ACHN (cell line): ENCODE data around the gene EFNB3.

ENCODE experiments used
- DNase-seq: peaks from one replicate; pipeline ENCODE4 v3.0.0-alpha.2; 2015
- in situ Hi-C: cut with HindIII; loops from 2 replicates; pipeline ENCODE4 v1.10.0; 2017; ENCODE audit warnings: low sequenced_read_pairs, low pct_ligation_motif_present, low pct_unique_long_range_greater_than_20kb

Gene EFNB3, protein sequence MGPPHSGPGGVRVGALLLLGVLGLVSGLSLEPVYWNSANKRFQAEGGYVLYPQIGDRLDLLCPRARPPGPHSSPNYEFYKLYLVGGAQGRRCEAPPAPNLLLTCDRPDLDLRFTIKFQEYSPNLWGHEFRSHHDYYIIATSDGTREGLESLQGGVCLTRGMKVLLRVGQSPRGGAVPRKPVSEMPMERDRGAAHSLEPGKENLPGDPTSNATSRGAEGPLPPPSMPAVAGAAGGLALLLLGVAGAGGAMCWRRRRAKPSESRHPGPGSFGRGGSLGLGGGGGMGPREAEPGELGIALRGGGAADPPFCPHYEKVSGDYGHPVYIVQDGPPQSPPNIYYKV

DNA sequence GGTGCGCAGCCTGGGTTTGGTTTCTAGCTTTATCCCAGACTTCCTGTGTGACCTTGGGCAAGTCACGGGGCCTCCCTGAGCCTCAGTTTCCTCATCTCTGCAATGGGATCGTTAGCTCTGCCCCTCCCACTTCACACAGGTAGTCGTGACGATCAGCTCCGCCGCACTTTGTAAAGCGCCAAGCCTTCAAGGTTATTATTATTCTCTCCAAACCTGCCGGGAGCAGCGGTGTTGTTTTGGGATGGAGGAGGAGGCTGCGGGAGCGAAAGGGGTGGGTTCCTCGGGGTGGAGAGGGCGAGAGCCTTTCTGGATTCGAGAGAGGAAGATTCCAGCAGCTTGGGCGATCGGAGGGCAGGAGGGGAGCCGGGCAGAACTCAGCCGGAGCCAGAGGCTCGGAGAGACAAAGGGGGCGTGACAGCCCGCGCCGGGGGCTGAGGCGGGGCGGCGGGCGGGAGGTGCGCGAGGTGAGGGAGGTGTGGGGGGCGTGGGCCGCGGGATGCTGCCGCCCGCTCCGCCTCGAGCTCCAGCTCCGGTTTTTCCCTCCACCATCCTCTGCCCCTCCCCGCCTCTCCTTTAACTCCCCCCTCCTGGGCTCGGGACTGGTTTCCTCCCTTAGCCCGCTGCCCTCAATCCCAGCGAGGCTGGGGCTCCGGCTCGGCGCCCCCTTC lies at the start of gene EFNB3:
TSS of gene EFNB3 (plus strand) at position 602 of the 668 bp plus-strand sequence. CDS start 397 bp downstream, outside the sequence.
- peak; percentile 65 for DNase-seq
- in situ Hi-C loops = no loop called here

DNA sequence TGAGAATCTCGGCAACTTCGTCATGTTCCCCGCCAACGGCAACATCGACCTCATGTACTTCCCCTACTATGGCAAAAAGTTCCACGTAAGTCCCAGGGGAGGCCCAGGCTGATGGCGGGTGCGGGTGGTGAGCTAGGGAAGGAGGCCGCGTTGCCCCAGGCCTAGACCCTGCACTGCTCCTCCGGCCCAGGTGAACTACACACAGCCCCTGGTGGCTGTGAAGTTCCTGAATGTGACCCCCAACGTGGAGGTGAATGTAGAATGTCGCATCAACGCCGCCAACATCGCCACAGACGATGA lies 49.5 kb upstream of the EFNB3 start:
- in situ Hi-C loops = no loop called here
- DNase-seq = no peak

DNA sequence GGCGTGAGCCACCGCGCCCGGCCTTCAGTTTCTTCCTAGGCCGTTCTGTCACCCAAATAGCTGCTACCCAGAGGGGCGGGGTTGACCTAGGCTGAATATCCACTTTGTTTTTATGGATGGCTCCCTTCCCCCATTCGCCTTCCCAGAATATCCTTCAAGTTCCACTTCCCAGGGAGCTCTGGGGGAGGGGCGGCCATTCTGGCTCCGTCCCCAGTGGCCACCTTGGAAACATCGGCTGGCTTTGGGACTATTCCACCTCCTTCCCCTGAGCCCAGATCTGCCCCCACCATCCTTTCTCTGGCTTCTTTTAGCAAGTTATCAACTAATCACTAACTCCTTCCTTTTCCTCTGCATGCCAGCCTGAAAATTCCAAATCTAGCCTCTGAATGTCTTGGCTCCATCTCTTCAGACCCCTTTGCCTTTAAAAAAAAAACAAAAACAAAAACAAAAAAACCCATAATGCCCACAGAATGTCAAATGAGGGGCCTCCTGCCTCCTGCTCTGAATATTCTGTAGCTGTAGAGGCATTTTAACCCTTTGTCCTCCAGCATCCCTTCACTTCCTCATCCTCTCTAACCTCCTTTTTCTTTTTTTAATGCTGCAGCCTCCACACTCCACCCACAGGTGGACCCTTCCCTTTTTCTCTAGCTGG lies 47.9 kb upstream of the EFNB3 start:
- DNase-seq = no peak
- in situ Hi-C loops = no loop called here

DNA sequence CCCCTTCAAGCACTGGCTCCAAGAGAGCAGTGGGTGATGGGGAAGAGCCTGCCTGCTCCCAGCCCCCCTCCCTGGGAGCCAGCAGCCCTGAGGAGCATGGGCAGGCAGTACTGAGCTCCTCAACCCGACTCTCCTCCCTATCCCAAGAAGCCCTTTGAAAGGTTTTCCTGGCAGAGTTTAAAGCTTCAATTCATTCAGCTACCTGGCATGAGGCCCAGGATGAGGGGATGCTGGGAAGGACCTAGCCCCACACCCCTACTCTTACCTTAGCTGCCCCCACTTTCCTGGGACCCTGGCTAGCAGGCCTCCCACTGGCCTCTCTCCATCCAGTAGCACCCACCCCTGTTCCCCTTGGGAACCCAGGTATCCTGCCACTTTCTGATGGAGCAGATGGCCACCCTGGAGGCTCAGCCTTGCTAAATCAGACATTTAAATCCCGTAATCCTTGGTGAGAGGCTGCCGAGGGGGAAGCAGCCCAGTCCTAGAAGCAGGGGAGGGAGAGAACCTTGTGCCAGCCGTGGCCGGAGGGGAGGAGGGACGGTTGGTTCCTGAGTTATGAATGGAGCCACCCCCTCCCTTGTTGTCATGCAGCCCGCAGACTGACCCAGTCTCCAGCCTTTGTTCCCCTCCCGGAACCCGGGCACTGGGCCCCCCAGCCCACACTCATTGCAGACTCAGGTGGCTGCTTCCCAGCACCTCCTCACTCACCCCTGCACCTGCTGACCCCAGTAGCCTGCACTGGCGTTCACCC lies 37.2 kb upstream of the EFNB3 start:
- no peak for DNase-seq
- in situ Hi-C loops = no loop called here

DNA sequence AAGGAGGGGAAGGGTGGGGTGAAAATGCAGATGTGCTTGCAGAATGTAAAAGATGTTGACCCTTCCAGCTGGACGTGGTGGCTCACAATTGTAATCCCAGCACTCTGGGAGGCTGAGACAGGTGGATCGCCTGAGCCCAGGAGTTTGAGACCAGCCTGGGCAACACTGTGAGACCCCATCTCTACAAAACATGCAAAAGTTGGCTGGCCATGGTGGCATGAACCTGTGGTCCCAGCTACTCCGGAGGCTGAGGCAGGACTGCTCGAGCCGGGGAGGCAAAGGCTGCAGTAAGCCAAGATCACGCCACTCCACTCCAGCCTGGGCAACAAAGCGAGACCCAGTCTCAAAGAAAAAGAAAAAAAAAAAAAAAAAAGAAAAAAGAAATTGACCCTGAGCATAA lies 36.5 kb upstream of the EFNB3 start:
- in situ Hi-C loops = no loop called here

DNA sequence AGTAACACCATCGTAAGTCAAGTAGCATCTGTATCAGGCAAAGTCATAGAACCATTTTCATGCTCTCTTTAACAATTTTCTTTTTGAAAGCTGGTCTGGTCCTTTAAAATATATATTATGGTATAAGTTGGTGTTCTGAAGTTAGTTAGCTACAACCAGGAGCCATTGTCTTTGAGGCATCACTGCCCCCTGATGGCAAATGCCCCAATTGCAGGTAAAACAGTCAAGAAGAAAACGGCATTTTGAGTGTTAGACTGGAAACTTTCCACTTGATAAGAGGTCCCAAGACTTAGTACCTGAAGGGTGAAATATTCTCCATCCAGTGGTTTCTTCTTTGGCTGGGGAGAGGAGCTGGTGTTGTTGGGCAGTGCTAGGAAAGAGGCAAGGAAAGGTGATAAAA lies 31.8 kb upstream of the EFNB3 start:
- peak; percentile 13 for DNase-seq
- in situ Hi-C loops = no loop called here

More for the DNA sequence above, 36.5 kb upstream of the EFNB3 start:
- DNase-seq = no peak

DNA sequence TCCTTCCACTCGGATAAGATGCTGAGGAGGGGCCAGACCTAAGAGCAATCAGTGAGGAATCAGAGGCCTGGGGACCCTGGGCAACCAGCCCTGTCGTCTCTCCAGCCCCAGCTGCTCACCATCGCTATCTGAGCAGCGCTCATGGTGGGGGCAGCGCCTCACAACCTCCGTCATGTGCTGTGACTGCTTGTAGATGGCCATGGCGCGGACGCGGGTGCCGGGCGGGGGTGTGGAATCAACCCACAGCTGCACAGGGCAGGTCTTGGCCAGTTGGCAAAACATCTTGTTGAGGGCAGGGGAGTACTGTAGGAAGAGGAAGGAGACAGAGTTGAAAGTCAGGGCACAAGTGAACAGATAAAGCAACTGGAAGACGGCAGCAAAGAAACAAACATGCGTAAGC lies 30.1 kb upstream of the EFNB3 start:
- DNase-seq = no peak
- in situ Hi-C loops = no loop called here

DNA sequence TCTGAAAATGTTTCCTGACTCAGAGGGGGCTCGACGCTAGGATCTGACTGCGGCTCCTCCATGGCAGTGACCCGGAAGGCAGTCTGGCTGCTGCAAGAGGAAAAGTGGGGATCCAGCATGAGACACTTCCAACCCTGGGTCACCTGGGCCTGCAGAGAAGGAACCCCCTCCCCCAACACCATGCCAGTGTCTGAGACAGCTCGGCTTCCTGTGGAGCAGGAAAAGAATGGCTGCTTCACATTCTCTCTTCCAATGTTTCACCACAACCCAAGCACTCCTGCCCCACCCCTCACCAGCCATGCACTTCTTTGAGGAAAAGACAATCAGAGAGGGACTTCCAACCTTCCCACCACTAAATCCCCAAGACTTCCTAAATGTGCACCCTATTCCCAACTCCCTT lies 28.5 kb upstream of the EFNB3 start:
- DNase-seq = no peak
- in situ Hi-C loops = no loop called here

DNA sequence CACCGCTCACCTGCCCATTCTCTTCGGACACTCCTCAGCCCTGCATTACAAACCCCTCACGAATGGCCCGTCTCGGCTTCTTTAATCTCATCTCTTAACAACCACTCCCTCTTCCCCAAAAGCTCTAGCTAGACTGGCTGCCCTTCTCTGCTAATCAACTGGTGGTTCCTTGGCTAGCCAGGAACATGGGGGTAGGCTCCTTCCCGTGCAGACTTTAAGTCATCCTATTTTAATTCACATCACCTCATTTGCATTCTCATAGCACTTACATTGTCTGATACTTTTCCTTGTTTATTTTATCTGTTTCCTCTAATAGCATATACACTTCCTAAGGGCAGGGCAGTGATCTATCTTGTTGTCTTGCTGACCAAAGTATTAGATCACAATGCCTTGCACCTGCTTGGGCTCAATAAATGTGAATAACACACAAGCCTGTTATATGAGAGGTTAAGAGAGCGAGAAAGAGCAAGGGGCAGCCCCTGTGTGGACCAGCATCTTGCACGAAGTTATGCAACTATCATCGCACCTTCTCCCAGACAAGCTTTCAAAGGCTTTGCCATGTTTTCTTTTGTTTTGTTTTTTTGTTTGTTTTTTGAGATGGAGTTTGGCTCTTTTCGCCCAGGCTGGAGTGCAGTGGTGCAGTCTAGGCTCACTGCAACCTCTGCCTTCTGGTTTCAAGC lies 27.5 kb upstream of the EFNB3 start:
- in situ Hi-C loops = no loop called here
- DNase-seq = no peak

DNA sequence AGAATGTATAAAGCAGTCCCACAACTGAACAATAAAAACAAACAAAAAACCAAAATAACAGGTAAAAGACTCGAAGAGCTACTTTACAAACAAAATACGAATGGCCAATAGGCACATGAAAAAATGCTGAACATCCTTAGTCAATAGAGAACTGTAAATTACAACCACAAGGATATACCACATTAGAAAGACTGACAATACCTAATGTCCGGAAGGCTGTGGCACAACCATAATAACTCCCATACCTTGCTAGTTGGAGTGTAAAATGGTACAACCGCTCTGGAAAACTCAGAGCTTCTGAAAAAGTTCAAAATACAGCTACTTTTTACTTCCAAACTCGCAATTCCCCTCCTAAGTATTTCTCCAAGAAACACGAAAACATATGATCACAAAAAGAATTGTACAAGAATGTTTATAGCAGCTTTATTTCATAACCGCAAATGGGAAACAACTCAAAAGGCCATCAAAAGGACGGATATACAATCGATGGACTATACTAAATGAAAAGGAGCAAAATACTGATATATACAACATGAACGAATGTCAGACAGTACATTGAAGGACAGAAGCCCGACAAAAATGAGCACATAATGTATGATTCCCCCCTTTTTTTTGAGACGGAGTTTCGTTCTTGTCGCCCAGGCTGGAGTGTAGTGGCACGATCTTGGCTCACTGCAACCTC lies 20.0 kb upstream of the EFNB3 start:
- in situ Hi-C loops = no loop called here
- DNase-seq = peak; percentile 4

DNA sequence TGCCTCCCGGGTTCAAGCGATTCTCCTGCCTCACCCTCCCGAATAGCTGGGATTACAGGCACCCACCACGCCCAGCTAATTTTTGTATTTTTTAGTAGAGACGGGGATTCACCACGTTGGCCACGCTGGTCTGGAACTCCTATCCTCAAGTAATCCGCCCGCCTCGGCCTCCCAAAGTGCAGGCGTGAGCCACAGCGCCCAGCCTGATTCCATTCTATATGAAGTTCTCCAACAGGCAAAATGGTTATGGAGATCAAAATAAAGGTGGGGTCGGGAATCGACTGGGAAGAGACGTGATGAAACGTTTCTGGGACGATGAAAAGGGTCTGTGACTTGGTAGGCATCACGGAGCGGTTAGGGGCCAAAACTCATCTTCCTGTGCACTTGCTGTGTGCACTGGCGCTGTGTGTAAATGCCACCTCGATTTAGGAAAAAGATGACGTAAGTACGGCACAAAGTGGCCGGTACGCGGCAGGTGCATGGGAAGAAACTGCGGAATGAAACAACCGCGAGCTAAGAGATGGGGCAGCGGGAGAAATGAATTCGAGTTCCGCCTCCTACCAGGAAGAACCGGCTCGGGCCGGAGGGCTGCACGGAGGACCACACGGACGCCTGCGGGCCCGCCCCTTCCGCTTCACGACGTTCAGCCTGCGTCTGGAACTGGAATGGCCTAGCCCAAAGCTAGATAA lies 19.3 kb upstream of the EFNB3 start:
- in situ Hi-C loops = no loop called here
- DNase-seq = peak; percentile 97

DNA sequence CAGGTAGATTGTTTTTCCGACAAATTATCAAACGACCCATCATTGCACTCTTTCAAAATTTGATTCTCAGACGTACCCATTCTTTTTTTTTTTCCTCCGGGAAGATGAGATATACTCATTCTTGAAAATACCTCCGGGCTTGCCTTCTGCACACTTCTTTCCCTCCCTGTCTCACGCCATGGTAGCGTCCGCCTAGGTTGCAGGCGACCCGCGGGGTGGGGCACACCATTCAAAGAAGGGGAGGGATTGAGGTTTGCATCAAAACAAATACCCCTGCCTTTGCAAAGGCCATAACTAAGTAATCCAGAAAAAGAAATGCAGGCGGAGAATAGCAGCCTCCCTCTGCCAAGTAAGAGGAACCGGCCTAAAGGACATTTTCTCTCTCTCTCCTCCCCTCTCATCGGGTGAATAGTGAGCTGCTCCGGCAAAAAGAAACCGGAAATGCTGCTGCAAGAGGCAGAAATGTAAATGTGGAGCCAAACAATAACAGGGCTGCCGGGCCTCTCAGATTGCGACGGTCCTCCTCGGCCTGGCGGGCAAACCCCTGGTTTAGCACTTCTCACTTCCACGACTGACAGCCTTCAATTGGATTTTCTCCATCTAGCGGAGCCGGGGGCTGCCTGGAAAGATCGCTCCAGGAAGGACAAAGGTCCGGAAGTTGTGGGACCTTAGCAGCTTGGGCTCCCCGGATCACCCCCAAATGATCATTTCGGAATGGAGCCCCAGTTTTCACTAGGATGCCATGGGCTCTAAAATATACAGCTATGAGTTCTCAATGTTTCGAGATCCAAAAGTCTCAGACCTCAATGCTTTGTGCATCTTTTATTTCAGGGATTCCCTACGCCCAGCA lies 18.6 kb upstream of the EFNB3 start:
- in situ Hi-C loops = no loop called here

DNA sequence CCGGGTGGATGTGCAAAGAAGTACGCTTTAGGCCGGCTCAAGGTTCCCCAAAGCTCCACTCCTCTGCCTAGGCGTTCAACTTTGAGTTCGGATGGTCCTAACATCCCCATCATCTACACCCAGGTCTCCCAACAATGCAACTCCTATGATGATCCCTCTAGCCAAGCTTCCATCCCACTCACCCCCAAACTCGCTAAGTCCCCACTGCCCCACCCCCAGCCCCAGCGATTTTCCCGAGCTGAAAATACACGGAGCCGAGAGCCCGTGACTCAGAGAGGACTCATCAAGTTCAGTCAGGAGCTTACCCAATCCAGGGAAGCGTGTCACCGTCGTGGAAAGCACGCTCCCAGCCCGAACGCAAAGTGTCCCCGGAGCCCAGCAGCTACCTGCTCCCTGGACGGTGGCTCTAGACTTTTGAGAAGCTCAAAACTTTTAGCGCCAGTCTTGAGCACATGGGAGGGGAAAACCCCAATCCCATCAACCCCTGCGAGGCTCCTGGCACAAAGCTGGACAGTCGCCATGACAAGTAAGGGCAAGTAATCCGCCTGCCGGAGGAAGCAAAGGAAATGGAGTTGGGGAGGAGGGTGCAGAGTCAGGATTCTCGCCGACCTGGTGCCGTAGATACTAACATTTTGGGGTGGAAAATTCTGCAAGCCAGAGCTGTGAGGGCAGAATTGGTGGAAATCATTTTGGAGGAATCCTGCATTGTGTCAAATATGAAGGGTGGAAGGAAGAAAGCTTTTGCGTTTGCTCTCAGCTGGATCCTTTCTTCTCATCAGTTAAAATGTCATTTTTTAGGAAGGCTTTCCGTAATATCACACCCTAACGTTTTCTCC lies 17.7 kb upstream of the EFNB3 start, which contains the start of gene TP53:
TSS of gene TP53 (minus strand) at position 419 of the 836 bp plus-strand sequence. CDS start 10,896 bp downstream, outside the sequence.
- in situ Hi-C loops = no loop called here
- DNase-seq = peak; percentile 93

More for the DNA sequence above, 18.6 kb upstream of the EFNB3 start:
- DNase-seq = peak; percentile 85

DNA sequence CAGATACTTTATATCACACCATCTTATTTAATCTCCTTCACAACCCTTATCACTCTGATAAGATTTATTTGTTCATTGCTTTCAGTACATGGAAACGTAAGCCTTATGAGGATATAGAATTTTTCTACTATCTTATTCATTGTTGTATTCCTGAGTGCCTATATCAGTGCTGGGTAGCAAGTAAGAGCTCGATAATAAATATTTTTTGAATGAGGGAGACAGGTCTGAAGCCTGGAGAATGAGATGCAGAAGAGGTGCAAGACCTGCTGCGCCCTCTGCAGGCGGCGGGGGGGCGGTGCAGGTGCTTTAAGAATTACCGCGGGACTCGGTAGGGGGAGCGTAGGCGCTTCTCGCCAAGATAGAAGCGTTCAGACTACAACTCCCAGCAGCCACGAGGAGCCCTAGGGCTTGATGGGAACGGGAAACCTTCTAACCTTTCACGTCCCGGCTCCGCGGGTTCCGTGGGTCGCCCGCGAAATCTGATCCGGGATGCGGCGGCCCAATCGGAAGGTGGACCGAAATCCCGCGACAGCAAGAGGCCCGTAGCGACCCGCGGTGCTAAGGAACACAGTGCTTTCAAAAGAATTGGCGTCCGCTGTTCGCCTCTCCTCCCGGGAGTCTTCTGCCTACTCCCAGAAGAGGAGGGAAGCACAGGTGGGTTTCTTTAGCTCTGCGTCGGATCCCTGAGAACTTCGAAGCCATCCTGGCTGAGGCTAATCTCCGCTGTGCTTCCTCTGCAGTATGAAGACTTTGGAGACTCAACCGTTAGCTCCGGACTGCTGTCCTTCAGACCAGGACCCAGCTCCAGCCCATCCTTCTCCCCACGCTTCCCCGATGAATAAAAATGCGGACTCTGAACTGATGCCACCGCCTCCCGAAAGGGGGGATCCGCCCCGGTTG lies 16.8 kb upstream of the EFNB3 start, which contains the start of gene WRAP53:
TSS of gene WRAP53 (plus strand) at position 570 of the 900 bp plus-strand sequence. CDS start at position 742, 172 bp downstream.
- in situ Hi-C loops = no loop called here
- peak; percentile 99 for DNase-seq

DNA sequence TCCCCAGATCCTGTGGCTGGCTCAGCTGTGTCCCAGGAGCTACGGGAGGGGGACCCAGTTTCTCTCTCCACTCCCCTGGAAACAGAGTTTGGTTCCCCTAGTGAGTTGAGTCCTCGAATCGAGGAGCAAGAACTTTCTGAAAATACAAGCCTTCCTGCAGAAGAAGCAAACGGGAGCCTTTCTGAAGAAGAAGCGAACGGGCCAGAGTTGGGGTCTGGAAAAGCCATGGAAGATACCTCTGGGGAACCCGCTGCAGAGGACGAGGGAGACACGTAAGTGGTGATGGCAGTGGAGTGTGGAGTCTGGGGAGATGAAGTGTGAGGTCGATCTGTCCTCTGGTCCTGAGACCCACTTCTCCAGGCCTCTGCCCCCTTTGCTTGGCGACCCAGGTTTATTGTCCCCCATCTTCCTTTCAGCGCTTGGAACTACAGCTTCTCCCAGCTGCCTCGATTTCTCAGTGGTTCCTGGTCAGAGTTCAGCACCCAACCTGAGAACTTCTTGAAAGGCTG lies 16.1 kb upstream of the EFNB3 start:
- DNase-seq = no peak
- in situ Hi-C loops = no loop called here
